Measurements from ENCODE around the gene GSTO2.

GSTO2 gene

DNA sequence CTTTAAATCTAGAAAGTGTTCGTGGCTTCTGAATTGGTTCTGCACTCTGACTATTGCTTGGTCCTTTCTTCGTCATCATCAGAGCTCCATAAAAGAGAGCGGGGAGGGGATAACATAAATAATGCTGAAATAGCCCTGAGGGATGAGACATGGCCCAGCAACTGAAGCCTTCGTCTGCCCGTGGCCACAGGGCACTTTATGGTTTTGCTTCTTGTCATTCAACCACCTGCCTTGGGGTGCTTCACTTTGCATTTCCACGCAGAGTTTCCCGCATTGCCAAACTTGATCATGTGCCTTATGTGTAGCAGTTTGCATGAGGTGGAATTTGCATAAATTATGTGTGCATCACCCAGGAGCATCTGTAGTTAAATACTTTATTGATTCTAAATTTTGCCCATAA is 15.9 kb downstream of the GSTO2 start:
- H3K79me2 ChIP-seq (ENCODE audit: control insufficient read depth, low read length) = no peaks in the 10 kb centered on the region
- H3F3A ChIP-seq (ENCODE audit: control insufficient read depth, insufficient read depth) = no peaks in the 10 kb centered on the region
- no peak overlapping the region for H3K27ac ChIP-seq (ENCODE audit: low read depth, low read length)
- peaks cover 30% of the 10 kb centered on the region for H3K27me3 ChIP-seq (ENCODE audit: control insufficient read depth, low read length)
- no peak overlapping the region for H3K4me3 ChIP-seq (ENCODE audit: low read length)
- H3K9me2 ChIP-seq (replicated peaks; ENCODE audit: control insufficient read depth, low read length) = no peaks in the 10 kb centered on the region
- TF ChIP-seq, protein P1, sequence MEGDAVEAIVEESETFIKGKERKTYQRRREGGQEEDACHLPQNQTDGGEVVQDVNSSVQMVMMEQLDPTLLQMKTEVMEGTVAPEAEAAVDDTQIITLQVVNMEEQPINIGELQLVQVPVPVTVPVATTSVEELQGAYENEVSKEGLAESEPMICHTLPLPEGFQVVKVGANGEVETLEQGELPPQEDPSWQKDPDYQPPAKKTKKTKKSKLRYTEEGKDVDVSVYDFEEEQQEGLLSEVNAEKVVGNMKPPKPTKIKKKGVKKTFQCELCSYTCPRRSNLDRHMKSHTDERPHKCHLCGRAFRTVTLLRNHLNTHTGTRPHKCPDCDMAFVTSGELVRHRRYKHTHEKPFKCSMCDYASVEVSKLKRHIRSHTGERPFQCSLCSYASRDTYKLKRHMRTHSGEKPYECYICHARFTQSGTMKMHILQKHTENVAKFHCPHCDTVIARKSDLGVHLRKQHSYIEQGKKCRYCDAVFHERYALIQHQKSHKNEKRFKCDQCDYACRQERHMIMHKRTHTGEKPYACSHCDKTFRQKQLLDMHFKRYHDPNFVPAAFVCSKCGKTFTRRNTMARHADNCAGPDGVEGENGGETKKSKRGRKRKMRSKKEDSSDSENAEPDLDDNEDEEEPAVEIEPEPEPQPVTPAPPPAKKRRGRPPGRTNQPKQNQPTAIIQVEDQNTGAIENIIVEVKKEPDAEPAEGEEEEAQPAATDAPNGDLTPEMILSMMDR (IDR thresholded peaks at IDR 0.05; ENCODE audit: low read depth, low read length, poor library complexity, severe bottlenecking) = no peak
- no peak for TF ChIP-seq EZH2phosphoT487 (IDR thresholded peaks at IDR 0.05; ENCODE audit: borderline replicate concordance, low read length)
- no peak overlapping the region for H3K4me2 ChIP-seq (ENCODE audit: low read length)
- H3K36me3 ChIP-seq (ENCODE audit: control insufficient read depth, low read length) = no peaks in the 10 kb centered on the region
- no peaks in the 10 kb centered on the region for H3K9me3 ChIP-seq (ENCODE audit: control insufficient read depth, insufficient read depth, low read length)
- no peaks in the 10 kb centered on the region for H4K20me1 ChIP-seq (ENCODE audit: control insufficient read depth, insufficient read depth, low read depth, low read length)
- no peaks in the 10 kb centered on the region for H3K4me1 ChIP-seq (ENCODE audit: control insufficient read depth, low read length)

DNA sequence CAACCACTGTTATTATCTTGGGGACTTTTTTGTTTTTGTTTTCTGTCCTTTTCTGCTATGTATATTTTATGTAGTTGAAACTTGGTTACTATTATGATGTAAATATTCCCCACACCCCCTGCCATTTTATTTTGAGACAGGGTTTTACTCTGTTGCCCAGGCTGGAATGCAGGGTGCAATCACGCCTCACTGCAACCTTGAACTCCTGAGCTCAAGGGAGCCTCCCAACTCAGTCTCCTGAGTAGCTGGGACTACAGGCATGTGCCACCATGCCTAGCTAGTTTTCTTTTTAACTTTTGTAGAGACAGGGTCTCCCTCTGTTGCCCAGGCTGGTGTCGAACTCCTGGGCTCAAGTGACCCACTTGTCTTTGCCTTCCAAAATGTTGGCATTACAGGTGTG is 18.0 kb downstream of the GSTO2 start:
- Histone ChIP-seq H3K4me2 (ENCODE audit: low read length) (no peak overlapping the region), H3K9me2 (replicated peaks; ENCODE audit: control insufficient read depth, low read length) (no peaks in the 10 kb centered on the region), H3K4me1 (ENCODE audit: control insufficient read depth, low read length) (peaks cover 9% of the 10 kb centered on the region), H4K20me1 (ENCODE audit: control insufficient read depth, insufficient read depth, low read depth, low read length) (no peaks in the 10 kb centered on the region), H3K27me3 (ENCODE audit: control insufficient read depth, low read length) (peaks cover 41% of the 10 kb centered on the region), H3K36me3 (ENCODE audit: control insufficient read depth, low read length) (no peaks in the 10 kb centered on the region), H3K79me2 (ENCODE audit: control insufficient read depth, low read length) (no peaks in the 10 kb centered on the region), H3K9me3 (ENCODE audit: control insufficient read depth, insufficient read depth, low read length) (no peaks in the 10 kb centered on the region), H3K27ac (ENCODE audit: low read depth, low read length) (no peak overlapping the region), H3K4me3 (ENCODE audit: low read length) (no peak overlapping the region), H3F3A (ENCODE audit: control insufficient read depth, insufficient read depth) (no peaks in the 10 kb centered on the region)
- no peak for TF ChIP-seq EZH2phosphoT487 (IDR thresholded peaks at IDR 0.05; ENCODE audit: borderline replicate concordance, low read length)
- TF ChIP-seq, protein P1 (IDR thresholded peaks at IDR 0.05; ENCODE audit: low read depth, low read length, poor library complexity, severe bottlenecking) = no peak

DNA sequence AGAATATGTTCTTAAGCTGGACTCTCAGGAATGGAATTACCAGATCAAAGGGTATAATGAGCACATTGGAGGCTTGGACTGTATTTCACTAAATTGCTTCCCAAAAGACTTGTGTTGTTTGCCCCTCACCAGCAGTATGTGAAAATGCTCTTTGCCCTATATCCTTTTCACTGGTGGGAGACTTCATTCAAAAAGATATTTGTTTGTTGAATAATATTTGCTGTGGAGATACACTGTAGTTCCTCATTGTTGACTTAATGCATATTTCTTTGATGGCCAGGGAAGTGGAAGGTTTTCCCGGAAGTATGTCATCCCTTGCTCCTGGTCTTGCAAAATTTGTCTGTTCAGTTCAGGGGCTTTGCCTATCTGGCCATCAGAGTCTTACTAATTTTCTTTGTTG is 19.4 kb downstream of the GSTO2 start:
- Histone ChIP-seq H3K79me2 (ENCODE audit: control insufficient read depth, low read length) (no peaks in the 10 kb centered on the region), H3K9me2 (replicated peaks; ENCODE audit: control insufficient read depth, low read length) (no peaks in the 10 kb centered on the region), H3K9me3 (ENCODE audit: control insufficient read depth, insufficient read depth, low read length) (no peaks in the 10 kb centered on the region), H3K27me3 (ENCODE audit: control insufficient read depth, low read length) (peaks cover 32% of the 10 kb centered on the region), H3K36me3 (ENCODE audit: control insufficient read depth, low read length) (no peaks in the 10 kb centered on the region), H3K4me1 (ENCODE audit: control insufficient read depth, low read length) (peaks cover 9% of the 10 kb centered on the region), H3K4me2 (ENCODE audit: low read length) (no peak overlapping the region), H4K20me1 (ENCODE audit: control insufficient read depth, insufficient read depth, low read depth, low read length) (no peaks in the 10 kb centered on the region), H3F3A (ENCODE audit: control insufficient read depth, insufficient read depth) (no peaks in the 10 kb centered on the region), H3K27ac (ENCODE audit: low read depth, low read length) (no peak overlapping the region), H3K4me3 (ENCODE audit: low read length) (no peak overlapping the region)
- no peak for TF ChIP-seq EZH2phosphoT487 (IDR thresholded peaks at IDR 0.05; ENCODE audit: borderline replicate concordance, low read length)
- TF ChIP-seq, protein P1 (IDR thresholded peaks at IDR 0.05; ENCODE audit: low read depth, low read length, poor library complexity, severe bottlenecking) = no peak

Data from DOHH2 (cell line).